PFSK-1 (cell line): ENCODE data around the gene NPAT.

Source experiments
- FOXP2 ChIP-seq: optimal IDR thresholded peaks from 2 replicates; pipeline ENCODE3; 2011; ENCODE audit warnings: borderline replicate concordance, control low read depth, inconsistent platforms; ENCODE audit not compliant: insufficient read depth; ENCODE audit errors: extremely low read length, extremely low read depth
- POLR2AphosphoS5 ChIP-seq: IDR thresholded peaks from 2 replicates; pipeline ENCODE4 v1.6.1; 2012; ENCODE audit warnings: low read depth, mild to moderate bottlenecking, control low read depth, low read length, moderate library complexity
- TAF1 ChIP-seq: IDR thresholded peaks from 2 replicates; pipeline ENCODE4 v1.6.1; 2012; ENCODE audit warnings: low read length, control low read depth, borderline replicate concordance; ENCODE audit not compliant: insufficient read depth
- TF ChIP-seq, protein P1 (sequence below), 2 experiments: IDR thresholded peaks; 2 replicates each; pipeline versions ENCODE4 v1.6.1 to v1.8.0; 2011 to 2012; ENCODE audit warnings: low read depth in 2 of 2, low read length in 2 of 2, control low read depth in 1 of 2, inconsistent platforms in 1 of 2, mild to moderate bottlenecking in 1 of 2, moderate library complexity in 1 of 2; ENCODE audit not compliant: insufficient read depth in 1 of 2

GRCh38 chr11:108111126-108111525, 111.3 kb downstream of the NPAT start:
- TF ChIP-seq, protein P1, sequence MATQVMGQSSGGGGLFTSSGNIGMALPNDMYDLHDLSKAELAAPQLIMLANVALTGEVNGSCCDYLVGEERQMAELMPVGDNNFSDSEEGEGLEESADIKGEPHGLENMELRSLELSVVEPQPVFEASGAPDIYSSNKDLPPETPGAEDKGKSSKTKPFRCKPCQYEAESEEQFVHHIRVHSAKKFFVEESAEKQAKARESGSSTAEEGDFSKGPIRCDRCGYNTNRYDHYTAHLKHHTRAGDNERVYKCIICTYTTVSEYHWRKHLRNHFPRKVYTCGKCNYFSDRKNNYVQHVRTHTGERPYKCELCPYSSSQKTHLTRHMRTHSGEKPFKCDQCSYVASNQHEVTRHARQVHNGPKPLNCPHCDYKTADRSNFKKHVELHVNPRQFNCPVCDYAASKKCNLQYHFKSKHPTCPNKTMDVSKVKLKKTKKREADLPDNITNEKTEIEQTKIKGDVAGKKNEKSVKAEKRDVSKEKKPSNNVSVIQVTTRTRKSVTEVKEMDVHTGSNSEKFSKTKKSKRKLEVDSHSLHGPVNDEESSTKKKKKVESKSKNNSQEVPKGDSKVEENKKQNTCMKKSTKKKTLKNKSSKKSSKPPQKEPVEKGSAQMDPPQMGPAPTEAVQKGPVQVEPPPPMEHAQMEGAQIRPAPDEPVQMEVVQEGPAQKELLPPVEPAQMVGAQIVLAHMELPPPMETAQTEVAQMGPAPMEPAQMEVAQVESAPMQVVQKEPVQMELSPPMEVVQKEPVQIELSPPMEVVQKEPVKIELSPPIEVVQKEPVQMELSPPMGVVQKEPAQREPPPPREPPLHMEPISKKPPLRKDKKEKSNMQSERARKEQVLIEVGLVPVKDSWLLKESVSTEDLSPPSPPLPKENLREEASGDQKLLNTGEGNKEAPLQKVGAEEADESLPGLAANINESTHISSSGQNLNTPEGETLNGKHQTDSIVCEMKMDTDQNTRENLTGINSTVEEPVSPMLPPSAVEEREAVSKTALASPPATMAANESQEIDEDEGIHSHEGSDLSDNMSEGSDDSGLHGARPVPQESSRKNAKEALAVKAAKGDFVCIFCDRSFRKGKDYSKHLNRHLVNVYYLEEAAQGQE (IDR thresholded peaks at IDR 0.05; ENCODE audit: insufficient read depth in 1 of 2, low read depth in 2 of 2, low read length in 2 of 2), result no peak
- TF ChIP-seq POLR2AphosphoS5 (no peak), FOXP2 (no peak), TAF1 (no peak)
